GM18499 (cell line): Measurements from ENCODE around the gene APOE.
"Not testable (repeated sequence)": the region's sequence is repeated elsewhere in the genome, so short reads cannot be mapped to it uniquely, and the experiment has no call there.

ENCODE experiments used
- ATAC-seq: cut with Tn5 transposase; IDR thresholded peaks from one replicate; pipeline ENCODE4 v1.9.1; 2021; ENCODE audit warnings: moderate number of reproducible peaks; ENCODE audit not compliant: insufficient read depth, unreplicated experiment

Gene APOE

DNA sequence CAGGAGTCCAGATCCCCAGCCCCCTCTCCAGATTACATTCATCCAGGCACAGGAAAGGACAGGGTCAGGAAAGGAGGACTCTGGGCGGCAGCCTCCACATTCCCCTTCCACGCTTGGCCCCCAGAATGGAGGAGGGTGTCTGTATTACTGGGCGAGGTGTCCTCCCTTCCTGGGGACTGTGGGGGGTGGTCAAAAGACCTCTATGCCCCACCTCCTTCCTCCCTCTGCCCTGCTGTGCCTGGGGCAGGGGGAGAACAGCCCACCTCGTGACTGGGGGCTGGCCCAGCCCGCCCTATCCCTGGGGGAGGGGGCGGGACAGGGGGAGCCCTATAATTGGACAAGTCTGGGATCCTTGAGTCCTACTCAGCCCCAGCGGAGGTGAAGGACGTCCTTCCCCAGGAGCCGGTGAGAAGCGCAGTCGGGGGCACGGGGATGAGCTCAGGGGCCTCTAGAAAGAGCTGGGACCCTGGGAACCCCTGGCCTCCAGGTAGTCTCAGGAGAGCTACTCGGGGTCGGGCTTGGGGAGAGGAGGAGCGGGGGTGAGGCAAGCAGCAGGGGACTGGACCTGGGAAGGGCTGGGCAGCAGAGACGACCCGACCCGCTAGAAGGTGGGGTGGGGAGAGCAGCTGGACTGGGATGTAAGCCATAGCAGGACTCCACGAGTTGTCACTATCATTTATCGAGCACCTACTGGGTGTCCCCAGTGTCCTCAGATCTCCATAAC, at the start of gene APOE:
Gene APOE, plus strand, starts transcription at position 360 of the 724 bp plus-strand sequence. CDS start 829 bp downstream, outside the sequence.
- no peak for ATAC-seq

DNA sequence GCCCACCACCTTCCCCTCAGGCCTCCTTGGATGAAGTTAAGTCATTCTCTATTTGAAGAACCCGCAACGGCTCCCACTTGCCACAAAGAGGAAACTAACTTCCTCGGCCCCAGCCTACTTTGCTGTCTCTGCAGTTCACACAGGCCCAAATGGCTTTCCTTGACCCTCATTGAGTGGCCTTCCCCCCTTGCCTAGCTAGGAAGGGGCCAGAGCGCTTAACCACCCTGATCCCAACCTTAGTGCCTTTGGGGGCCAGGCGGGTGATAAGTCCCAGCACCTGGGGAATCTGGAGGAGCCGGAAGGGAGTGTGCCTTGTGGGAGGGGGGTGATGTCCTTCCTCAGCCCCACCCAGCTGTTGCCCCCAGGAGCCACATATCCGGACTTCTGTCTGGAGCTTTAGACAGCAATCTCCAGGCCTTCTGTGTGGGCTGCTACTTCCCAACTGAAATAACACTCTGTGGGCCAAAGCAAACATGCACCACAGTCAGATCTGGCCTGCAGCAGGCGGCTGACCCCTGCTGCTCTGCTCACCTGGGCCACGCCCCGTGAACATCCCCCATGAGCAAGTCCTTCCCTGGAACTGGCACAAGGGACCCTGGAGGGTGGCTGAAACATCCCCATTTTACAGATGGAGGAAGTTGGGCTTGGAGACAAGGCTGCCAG, 49.0 kb upstream of the APOE start:
- ATAC-seq = no peak

DNA sequence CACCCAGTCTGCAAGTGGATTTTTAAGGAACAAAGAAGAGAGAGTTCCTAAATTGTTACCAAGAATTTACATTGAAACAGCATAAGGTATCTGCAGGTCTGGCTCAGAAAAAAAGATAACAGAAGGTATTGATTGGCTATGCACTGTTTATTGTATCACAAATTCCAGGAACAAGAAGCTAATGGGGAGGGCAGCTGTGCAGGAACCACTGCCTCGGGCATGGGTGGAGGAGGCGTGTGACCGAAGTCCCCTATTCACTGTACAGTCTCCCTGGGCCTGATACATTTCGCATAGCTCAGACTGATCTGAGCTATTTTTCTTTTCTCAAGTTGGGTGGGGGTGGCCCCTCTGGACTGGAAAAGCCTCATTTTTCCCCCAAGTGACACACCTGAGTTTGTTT, 47.8 kb upstream of the APOE start:
- no peak for ATAC-seq

DNA sequence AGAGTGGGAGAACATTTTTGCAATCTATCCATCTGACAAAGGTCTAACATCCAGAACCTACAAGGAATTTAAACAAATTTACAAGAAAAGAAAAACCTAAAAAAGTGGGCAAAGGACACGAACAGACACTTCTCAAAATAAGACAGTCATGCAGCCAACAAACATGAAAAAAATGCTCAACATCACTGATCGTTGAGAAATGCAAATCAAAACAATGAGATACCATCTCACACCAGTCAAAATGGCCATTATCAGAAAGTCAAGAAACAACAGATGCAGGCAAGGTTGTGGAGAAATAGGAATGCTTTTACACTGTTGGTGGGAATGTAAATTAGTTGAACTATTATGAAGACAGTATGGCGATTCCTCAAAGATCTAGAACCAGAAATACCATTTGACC, 44.0 kb upstream of the APOE start:
- not testable (repeated sequence) for ATAC-seq

DNA sequence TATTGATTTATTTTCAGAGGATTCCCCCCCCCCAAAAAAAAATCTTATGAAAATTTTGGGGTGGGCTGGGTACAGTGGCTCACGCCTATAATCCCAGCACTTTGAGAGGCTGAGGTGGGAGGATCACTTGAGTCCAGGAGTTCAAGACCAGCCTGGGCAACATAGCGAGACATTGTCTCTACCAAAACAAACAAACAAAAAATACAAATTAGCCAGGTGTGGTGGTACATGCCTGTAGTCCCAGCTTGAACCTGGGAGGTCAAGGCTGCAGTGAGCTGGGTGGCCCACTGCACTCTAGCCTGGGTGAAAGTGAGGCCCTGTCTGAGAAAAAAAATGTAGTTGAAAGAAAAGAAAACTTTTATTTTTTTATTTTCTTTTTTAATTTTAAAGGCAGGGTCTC, 41.6 kb upstream of the APOE start:
- no peak for ATAC-seq

DNA sequence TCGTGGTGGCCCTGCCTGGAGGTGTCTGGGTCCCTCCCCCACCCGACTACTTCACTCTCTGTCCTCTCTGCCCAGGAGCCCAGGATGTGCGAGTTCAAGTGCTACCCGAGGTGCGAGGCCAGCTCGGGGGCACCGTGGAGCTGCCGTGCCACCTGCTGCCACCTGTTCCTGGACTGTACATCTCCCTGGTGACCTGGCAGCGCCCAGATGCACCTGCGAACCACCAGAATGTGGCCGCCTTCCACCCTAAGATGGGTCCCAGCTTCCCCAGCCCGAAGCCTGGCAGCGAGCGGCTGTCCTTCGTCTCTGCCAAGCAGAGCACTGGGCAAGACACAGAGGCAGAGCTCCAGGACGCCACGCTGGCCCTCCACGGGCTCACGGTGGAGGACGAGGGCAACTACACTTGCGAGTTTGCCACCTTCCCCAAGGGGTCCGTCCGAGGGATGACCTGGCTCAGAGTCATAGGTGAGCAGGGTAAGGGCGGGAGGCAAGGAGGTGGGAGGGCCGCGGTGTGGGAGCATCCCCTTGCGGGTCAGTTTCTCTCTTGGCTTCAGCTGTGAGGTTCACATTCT, 40.3 kb upstream of the APOE start:
- no peak for ATAC-seq

DNA sequence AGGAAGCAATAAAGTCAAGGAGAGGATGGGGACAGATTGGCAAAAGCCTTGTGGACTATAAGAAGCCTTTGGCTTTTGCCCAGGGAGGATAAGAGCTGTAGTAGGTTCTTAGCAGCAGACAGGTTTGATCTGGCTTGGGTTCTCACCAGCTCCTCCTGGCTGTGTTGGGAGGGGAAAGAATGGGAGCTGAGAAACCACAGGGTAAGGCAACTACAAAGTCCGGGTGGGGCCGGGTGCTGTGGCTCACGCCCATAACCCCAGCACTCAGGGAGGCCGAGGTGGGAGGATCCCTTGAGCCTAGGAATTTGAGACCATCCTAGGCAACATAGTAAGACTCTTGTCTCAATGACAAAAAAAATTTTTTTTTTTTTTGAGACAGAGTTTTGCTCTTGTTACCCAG, 38.9 kb upstream of the APOE start:
- ATAC-seq = no peak

DNA sequence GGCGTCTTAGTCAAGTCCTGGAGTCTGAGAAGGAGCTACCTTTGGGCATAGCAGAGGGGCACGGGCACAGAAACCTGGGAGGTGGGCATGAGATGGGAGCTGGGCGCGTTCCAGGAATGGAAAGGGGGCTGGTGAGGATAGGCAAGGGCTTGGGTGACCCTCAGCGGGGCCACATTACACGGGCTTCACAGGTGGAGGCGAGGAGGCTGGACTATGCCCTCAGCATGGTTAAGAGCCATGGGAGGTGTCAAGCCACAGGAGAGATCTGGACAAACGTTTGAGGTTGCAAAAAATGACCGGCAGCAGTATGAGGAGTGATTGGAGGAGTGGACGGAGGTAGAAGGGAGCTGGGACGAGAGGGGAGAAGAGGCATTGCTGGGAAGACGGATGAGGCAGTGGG, 38.0 kb upstream of the APOE start:
- no peak for ATAC-seq

DNA sequence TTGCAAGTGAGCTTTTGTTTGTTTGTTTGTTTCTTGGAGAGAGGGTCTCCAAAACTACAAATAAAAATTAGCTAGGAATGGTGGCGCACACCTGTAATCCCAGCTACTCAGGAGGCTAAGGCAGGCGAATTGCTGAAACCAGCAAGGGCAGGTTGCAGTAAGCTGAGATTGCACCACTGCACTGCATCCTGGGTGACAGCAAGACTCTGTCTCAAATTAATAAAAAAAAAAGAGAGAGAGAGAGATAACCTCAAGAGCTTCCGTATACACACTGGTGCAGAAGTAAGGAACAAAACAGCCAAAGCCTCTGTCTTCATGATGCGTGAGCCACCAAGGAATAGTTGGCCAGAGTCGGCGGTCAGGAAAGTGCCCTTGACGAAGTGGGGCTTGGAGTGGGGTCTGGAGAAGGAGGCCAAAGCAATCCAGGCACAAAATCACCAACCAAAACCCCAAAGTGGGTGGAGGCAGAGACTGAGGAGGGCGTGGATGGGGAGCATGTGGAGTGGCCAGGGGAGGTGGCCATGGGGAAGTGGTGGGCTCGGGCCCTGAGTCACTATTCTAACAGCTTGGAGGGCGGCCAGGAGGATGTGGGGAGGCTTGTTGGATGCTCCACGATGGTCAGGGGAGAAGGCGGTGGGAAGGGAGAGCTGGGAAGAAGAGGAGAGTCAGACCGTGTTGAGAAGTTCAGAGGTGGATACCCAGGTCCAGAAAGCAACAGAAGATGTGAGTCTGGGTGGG, 35.7 kb upstream of the APOE start:
- no peak for ATAC-seq

DNA sequence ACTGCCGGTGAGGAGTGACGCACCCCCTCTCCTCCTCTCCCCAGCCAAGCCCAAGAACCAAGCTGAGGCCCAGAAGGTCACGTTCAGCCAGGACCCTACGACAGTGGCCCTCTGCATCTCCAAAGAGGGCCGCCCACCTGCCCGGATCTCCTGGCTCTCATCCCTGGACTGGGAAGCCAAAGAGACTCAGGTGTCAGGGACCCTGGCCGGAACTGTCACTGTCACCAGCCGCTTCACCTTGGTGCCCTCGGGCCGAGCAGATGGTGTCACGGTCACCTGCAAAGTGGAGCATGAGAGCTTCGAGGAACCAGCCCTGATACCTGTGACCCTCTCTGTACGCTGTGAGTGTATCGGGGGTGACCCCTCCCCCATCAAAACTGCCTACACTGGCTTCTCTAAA, 33.8 kb upstream of the APOE start:
- no peak for ATAC-seq

DNA sequence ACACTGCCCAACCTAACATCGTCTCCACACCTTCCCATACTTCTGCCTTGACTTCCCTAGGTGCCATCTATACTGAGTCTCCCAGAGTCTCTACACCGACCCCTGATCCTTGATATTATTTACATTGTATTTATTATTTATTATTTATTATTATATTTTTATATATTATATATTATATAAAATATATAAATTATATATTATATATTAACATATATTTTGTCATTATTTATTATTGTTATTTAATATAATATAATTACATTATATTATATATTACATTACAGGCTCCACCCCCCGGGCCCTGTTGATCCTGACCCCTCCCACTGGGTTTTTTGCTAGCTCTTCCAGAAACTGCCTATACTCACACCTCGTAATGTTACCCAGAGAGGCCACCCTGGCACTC, 32.9 kb upstream of the APOE start:
- no peak for ATAC-seq

DNA sequence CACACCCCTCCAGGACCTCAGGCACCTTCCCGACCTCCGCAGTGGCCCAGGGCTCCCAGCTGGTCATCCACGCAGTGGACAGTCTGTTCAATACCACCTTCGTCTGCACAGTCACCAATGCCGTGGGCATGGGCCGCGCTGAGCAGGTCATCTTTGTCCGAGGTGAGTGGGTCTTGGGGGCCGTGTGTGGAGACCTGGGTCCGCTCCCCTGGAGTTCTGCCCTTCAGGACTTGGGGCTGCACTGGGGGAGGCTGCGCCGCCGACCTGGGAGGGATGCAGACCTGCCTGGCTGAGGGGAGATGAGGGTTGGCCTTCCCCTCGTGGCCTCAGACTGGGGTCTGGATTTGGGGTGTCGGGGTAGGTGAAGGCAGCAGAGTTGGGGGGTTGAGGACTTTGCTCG, 31.3 kb upstream of the APOE start:
- no peak for ATAC-seq

DNA sequence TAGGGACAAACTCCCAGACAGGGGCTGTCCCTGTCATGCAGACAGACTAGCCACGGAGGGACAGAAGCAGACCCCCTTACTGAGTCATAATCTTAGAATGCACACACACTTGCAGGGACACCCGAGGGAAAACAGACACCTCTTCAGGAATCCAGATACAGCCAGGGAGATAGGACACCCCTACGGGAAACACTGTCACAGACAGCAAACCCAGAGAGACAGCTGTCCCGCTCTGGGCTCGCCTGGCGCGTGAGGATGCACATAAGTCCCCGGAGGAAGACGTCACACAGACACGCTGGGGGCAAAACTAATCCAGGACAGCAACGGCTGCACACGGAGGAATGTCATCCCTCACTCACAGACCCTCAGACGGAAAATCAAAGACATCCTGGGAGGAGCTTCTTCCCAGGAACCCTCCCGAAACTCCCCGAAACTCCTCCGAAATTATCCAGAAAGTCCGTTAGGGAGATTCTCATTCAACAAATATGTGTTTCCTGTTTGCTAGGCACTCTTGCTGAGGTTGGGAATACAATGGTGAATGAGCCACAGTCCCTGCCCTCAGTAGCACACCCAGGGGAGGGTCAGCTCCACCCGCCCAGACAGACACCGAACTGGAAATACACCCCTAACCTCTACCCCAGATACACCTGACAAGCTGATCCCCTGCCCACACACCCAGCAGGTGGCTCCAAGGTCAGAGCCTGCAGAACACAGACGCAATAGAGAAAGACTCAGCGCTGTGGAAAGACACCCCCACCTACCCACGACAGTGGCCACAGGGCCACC, 29.7 kb upstream of the APOE start:
- no peak for ATAC-seq

DNA sequence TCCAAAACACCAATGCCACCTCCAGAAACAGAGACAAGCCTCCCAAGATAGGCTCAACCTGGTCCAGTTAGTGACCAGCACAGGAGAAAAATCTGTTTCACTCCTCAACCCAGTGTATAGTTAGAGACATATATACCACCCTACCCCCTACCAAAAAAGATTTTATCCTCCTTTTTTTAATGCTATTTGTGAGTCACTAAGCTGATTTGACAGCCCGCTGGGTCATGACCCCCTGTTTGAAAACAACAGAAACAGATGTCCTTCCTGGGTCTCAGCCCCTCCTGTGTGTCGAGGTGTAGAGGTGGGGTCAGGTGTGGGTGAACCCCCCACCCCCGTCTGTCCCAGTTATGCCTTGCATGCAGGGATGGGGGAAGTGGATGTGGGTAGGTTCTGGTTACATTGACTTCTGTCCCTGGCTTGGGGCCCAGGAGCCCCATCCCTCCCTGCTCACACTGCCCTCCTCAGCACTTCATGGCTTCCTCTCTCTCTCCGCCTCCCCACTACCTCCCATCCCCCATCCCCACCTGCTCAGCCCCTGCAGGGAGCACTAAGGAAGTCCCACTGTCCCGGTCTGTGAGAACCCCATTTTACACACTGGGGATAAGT, 28.6 kb upstream of the APOE start:
- no peak for ATAC-seq

DNA sequence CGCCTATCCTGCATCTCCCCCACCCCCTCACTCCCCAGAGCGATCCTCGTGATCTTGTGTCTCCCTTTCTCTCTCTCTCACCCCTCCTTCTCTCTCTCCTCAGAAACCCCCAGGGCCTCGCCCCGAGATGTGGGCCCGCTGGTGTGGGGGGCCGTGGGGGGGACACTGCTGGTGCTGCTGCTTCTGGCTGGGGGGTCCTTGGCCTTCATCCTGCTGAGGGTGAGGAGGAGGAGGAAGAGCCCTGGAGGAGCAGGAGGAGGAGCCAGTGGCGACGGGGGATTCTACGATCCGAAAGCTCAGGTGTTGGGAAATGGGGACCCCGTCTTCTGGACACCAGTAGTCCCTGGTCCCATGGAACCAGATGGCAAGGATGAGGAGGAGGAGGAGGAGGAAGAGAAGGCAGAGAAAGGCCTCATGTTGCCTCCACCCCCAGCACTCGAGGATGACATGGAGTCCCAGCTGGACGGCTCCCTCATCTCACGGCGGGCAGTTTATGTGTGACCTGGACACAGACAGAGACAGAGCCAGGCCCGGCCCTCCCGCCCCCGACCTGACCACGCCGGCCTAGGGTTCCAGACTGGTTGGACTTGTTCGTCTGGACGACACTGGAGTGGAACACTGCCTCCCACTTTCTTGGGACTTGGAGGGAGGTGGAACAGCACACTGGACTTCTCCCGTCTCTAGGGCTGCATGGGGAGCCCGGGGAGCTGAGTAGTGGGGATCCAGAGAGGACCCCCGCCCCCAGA, 27.3 kb upstream of the APOE start:
- ATAC-seq = no peak

DNA sequence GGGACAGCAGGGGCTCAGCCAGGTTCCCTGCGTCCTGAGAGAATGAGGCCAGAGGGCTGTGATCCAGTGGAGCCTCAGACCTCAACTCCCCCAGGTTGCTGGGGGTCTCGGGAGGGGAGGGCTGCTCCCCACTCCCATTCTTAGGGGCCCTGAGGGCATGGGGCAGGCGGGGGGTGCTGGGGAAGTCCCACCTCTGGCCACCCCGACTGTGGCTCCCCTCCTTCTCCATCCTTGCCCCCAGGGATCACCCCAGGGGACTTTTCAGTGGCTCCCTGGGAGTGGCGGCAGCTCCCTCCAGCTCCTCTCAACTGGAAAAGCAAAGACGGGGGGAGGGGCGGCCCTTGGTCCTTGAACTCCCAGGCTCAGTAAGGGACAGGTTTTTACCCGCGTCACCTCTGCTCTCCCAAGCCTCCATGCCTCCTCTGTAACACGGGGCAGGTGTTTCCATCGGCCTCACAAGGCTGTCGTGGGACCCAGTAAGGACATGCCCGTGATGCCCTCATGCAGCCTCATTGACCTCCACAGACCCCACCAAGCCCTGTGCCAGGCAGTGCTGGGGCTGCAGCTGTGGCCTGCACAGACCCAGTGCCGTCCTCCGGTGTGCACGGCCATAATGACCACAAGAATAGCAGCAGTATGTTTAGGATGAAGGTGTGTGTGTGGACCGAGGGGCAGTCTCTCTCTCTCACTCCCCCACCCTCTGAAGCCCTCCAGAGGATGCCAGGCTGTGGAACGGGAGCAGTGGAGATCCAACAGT, 26.1 kb upstream of the APOE start:
- ATAC-seq = no peak

DNA sequence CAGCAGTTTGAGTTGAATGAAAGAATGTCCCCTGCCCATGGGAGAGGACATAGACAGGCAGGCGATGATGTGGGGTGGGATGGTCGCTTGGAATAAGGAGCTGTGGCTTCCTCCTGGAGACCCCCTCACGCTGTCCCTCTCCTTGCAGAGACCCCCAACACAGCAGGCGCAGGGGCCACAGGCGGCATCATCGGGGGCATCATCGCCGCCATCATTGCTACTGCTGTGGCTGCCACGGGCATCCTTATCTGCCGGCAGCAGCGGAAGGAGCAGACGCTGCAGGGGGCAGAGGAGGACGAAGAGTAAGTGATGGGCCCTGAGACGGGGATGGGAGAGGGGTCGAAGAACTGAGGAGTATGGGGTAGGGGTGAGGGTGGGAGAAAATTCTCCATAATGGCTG, 23.5 kb upstream of the APOE start:
- ATAC-seq = no peak

DNA sequence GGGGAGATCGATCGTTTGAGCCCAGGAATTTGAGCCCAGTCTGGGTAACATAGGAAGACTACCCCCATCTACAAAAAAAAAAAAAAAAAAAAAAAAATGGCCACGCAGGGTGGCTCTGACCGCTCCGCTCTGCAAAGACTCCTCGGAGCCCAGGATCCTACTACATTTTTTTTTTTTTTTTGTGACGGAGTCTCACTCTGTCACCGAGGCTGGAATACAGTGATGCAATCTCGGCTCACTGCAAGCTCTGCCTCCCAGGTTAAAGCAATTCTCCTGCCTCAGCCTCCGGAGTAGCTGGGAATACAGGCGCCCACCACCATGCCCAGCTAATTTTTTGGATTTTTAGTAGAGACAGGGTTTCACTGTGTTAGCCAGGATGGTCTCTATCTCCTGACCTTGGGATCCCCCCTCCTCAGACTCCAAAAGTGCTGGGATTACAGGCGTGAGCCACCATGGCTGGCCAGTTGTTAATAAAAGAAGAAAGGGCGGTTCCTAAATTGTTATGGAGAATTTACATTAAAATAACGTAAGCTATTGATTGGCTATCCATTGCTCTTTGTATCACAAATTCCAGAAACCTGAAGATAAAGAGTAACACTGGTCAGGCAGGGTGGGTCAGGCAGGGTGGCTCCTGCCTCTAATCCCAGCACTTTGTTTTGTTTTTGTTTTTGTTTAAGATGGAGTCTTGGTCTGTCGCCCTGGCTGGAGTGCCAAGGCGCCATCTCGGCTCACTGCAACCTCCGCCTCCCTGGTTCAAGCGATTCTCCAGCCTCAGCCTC, 22.8 kb upstream of the APOE start:
- not testable (repeated sequence) for ATAC-seq
